HepG2 (cell line): ENCODE results near the gene GPR162. TPM values are rescaled to one million over a fixed set of nuclear protein-coding genes. Genes with fewer than 3 reads are reported as not detected.

Experiments used
- FLYWCH1 ChIP-seq: sonication (generic); formaldehyde crosslinking; IDR thresholded peaks from 2 replicates; pipeline ENCODE4 v1.8.1; 2023; ENCODE audit warnings: mild to moderate bottlenecking, missing genetic modification reagents
- HNRNPK ChIP-seq: fragments of 200-400 bp; formaldehyde crosslinking; IDR thresholded peaks from 2 replicates; pipeline ENCODE4 v1.6.1; 2018; ENCODE audit warnings: low read length, low read depth, moderate library complexity, mild to moderate bottlenecking; ENCODE audit not compliant: poor library complexity, severe bottlenecking
- ISX ChIP-seq: sonication (generic); formaldehyde crosslinking; conservative IDR thresholded peaks from 2 replicates; pipeline ENCODE4 v1.5.0; 2020; ENCODE audit warnings: missing genetic modification reagents
- JUNB ChIP-seq: sonication (generic); formaldehyde crosslinking; IDR thresholded peaks from 2 replicates; pipeline ENCODE4 v1.8.0; 2022; ENCODE audit warnings: missing genetic modification reagents, mild to moderate bottlenecking, borderline replicate concordance
- MATR3 ChIP-seq: sonication (generic); formaldehyde crosslinking; IDR thresholded peaks from 2 replicates; pipeline ENCODE4 v1.4.0; 2020; ENCODE audit warnings: missing genetic modification reagents
- NPAS2 ChIP-seq: sonication (generic); formaldehyde crosslinking; IDR thresholded peaks from 2 replicates; pipeline ENCODE4 v1.8.0; 2022; ENCODE audit warnings: mild to moderate bottlenecking, missing genetic modification reagents, borderline replicate concordance
- ONECUT2 ChIP-seq: sonication (generic); formaldehyde crosslinking; IDR thresholded peaks from 2 replicates; pipeline ENCODE4 v1.4.0; 2020; ENCODE audit warnings: missing genetic modification reagents
- PTBP1 ChIP-seq: fragments of 200-400 bp; formaldehyde crosslinking; IDR thresholded peaks from 2 replicates; pipeline ENCODE4 v1.6.1; 2018; ENCODE audit warnings: low read length, low read depth; ENCODE audit not compliant: poor library complexity, severe bottlenecking
- RBFOX2 ChIP-seq: fragments of 200-400 bp; formaldehyde crosslinking; IDR thresholded peaks from 2 replicates; pipeline ENCODE4 v1.6.1; 2017; ENCODE audit warnings: low read depth, mild to moderate bottlenecking, low read length
- RFX5 ChIP-seq: IDR thresholded peaks from 2 replicates; pipeline ENCODE4 v1.6.1; 2011; ENCODE audit warnings: low read depth, low read length, improper control_type of control experiment
- RORA ChIP-seq: sonication (generic); formaldehyde crosslinking; IDR thresholded peaks from 2 replicates; pipeline ENCODE4 v1.5.0; 2020; ENCODE audit warnings: mild to moderate bottlenecking, missing genetic modification reagents, moderate library complexity
- SIX4 ChIP-seq: sonication (generic); formaldehyde crosslinking; IDR thresholded peaks from 2 replicates; pipeline ENCODE4 v1.4.0; 2020; ENCODE audit warnings: missing genetic modification reagents
- U2AF2 ChIP-seq: fragments of 200-400 bp; formaldehyde crosslinking; IDR thresholded peaks from 2 replicates; pipeline ENCODE4 v1.6.1; 2017; ENCODE audit warnings: low read depth, mild to moderate bottlenecking, low read length
- ZBTB49 ChIP-seq: sonication (generic); formaldehyde crosslinking; IDR thresholded peaks from 2 replicates; pipeline ENCODE4 v1.4.0; 2020; ENCODE audit warnings: missing genetic modification reagents, borderline replicate concordance
- ZNF292 ChIP-seq: sonication (generic); formaldehyde crosslinking; IDR thresholded peaks from 2 replicates; pipeline ENCODE4 v1.8.1; 2022; ENCODE audit warnings: mild to moderate bottlenecking, low read depth, missing genetic modification reagents, borderline replicate concordance
- ZNF614 ChIP-seq: IDR thresholded peaks from 2 replicates; pipeline ENCODE4 v1.6.1; 2018; ENCODE audit warnings: missing biosample characterization, missing genetic modification reagents, inconsistent platforms, borderline replicate concordance
- polyA plus RNA-seq, 8 experiments: library from polyadenylated mRNA; depleted of rRNA in 3 of 8; stranded (reverse) in 7 of 8; unstranded in 1 of 8; fragments of >200 nt; fragmentation: Illumina TruSeq in 4 of 8; extraction: Trizol in 4 of 8; gene quantifications; 2 replicates each; pipeline versions ENCODE4 v1.2.1 to v1.2.3, GENCODE V29; 2011 to 2016; ENCODE audit warnings: low read depth in 4 of 8, missing spikeins in 1 of 8, mixed read lengths in 1 of 8; ENCODE audit not compliant: insufficient read depth in 1 of 8
- total RNA-seq, 5 experiments: library from RNA; depleted of rRNA; stranded (reverse); fragments of >200 nt; fragmentation: Illumina TruSeq; extraction: Trizol; gene quantifications; 2 replicates each; pipeline ENCODE4 v1.2.3, GENCODE V29; 2016; ENCODE audit warnings: low read depth in 1 of 5
- TF ChIP-seq, protein P1 (sequence below): sonication (generic); formaldehyde crosslinking; IDR thresholded peaks from 2 replicates; pipeline ENCODE4 v1.4.0; 2020; ENCODE audit warnings: mild to moderate bottlenecking, missing genetic modification reagents
- TF ChIP-seq, protein P2 (sequence below): sonication (generic); formaldehyde crosslinking; IDR thresholded peaks from 2 replicates; pipeline ENCODE4 v1.4.0; 2020; ENCODE audit warnings: missing genetic modification reagents
- TF ChIP-seq, protein P3 (sequence below): sonication (generic); formaldehyde crosslinking; IDR thresholded peaks from 2 replicates; pipeline ENCODE4 v1.9.0; 2021; ENCODE audit warnings: missing genetic modification reagents, mild to moderate bottlenecking, borderline replicate concordance

GPR162 gene
- total and polyA plus RNA-seq, 2 of the 13 experiments (the other 11 are each of a cell fraction or from before 2014, with no cell fraction given): 0.08 TPM; not detected in 1

- TF ChIP-seq ZBTB49 (CRISPR knock-in tag): no peak
- TF ChIP-seq PTBP1: no peak
- no peak for TF ChIP-seq NPAS2 (CRISPR knock-in tag)
- no peak for TF ChIP-seq U2AF2
- TF ChIP-seq RBFOX2: peak; percentile 51; the same call in 1 of the 2 replicates
- no peak for TF ChIP-seq FLYWCH1 (CRISPR knock-in tag)
- TF ChIP-seq ZNF614 (CRISPR knock-in tag): no peak
- TF ChIP-seq ONECUT2: no peak
- TF ChIP-seq RFX5: no peak
- TF ChIP-seq SIX4 (CRISPR knock-in tag): no peak
- no peak for TF ChIP-seq HNRNPK
- TF ChIP-seq, protein P1, sequence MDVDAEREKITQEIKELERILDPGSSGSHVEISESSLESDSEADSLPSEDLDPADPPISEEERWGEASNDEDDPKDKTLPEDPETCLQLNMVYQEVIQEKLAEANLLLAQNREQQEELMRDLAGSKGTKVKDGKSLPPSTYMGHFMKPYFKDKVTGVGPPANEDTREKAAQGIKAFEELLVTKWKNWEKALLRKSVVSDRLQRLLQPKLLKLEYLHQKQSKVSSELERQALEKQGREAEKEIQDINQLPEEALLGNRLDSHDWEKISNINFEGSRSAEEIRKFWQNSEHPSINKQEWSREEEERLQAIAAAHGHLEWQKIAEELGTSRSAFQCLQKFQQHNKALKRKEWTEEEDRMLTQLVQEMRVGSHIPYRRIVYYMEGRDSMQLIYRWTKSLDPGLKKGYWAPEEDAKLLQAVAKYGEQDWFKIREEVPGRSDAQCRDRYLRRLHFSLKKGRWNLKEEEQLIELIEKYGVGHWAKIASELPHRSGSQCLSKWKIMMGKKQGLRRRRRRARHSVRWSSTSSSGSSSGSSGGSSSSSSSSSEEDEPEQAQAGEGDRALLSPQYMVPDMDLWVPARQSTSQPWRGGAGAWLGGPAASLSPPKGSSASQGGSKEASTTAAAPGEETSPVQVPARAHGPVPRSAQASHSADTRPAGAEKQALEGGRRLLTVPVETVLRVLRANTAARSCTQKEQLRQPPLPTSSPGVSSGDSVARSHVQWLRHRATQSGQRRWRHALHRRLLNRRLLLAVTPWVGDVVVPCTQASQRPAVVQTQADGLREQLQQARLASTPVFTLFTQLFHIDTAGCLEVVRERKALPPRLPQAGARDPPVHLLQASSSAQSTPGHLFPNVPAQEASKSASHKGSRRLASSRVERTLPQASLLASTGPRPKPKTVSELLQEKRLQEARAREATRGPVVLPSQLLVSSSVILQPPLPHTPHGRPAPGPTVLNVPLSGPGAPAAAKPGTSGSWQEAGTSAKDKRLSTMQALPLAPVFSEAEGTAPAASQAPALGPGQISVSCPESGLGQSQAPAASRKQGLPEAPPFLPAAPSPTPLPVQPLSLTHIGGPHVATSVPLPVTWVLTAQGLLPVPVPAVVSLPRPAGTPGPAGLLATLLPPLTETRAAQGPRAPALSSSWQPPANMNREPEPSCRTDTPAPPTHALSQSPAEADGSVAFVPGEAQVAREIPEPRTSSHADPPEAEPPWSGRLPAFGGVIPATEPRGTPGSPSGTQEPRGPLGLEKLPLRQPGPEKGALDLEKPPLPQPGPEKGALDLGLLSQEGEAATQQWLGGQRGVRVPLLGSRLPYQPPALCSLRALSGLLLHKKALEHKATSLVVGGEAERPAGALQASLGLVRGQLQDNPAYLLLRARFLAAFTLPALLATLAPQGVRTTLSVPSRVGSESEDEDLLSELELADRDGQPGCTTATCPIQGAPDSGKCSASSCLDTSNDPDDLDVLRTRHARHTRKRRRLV (CRISPR knock-in tag): no peak
- no peak for TF ChIP-seq MATR3 (CRISPR knock-in tag)
- TF ChIP-seq, protein P2, sequence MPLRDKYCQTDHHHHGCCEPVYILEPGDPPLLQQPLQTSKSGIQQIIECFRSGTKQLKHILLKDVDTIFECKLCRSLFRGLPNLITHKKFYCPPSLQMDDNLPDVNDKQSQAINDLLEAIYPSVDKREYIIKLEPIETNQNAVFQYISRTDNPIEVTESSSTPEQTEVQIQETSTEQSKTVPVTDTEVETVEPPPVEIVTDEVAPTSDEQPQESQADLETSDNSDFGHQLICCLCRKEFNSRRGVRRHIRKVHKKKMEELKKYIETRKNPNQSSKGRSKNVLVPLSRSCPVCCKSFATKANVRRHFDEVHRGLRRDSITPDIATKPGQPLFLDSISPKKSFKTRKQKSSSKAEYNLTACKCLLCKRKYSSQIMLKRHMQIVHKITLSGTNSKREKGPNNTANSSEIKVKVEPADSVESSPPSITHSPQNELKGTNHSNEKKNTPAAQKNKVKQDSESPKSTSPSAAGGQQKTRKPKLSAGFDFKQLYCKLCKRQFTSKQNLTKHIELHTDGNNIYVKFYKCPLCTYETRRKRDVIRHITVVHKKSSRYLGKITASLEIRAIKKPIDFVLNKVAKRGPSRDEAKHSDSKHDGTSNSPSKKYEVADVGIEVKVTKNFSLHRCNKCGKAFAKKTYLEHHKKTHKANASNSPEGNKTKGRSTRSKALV (CRISPR knock-in tag): no peak
- TF ChIP-seq ISX (CRISPR knock-in tag): no peak
- no peak for TF ChIP-seq JUNB (CRISPR knock-in tag)
- 0 out of 2 replicates have a peak, but pooled peaks have one; percentile 17 for TF ChIP-seq ZNF292 (CRISPR knock-in tag)
- no peak for TF ChIP-seq RORA (CRISPR knock-in tag)
- TF ChIP-seq, protein P3, sequence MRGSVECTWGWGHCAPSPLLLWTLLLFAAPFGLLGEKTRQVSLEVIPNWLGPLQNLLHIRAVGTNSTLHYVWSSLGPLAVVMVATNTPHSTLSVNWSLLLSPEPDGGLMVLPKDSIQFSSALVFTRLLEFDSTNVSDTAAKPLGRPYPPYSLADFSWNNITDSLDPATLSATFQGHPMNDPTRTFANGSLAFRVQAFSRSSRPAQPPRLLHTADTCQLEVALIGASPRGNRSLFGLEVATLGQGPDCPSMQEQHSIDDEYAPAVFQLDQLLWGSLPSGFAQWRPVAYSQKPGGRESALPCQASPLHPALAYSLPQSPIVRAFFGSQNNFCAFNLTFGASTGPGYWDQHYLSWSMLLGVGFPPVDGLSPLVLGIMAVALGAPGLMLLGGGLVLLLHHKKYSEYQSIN: no peak
Measured at GRCh38 chr12:6825398-6826124, 3.9 kb downstream of the GPR162 start (continued).
